GM12878 (cell line): ENCODE data around the gene EEF1A2. TPM values are rescaled to one million over a fixed set of nuclear protein-coding genes. Genes with fewer than 3 reads are reported as not detected.

Experiments used
- ATAC-seq: fragments of 200-7000 bp; cut with Tn5 transposase; 3 replicates; pipeline ENCODE4 v1.9.1; 2020; ENCODE audit warnings: mild to moderate bottlenecking, moderate library complexity
- BruUV-seq: library from RNA; stranded (reverse); fragments of 400-500 nt; replicated peaks from 2 replicates; lab custom pipeline; 2021; lab: Mats Ljungman, UMichigan
- CTCF ChIA-PET: fragments of 300-600 bp; sonication (Branson Sonifier 250); formaldehyde crosslinking; extraction: SDS; loops from one replicate; lab custom pipeline; 2021; ENCODE audit warnings: inconsistent platforms; lab: Yijun Ruan, JAX
- POLR2A ChIA-PET: fragments of 350-600 bp; formaldehyde crosslinking; extraction: SDS; loops from one replicate; lab custom pipeline; 2021; ENCODE audit warnings: inconsistent platforms; lab: Charles Lee
- RAD21 ChIA-PET: fragments of 300-600 bp; sonication (Branson Sonifier 250); formaldehyde crosslinking; loops from one replicate; lab custom pipeline; 2023; ENCODE audit warnings: antibody characterized with exemption; ENCODE audit not compliant: unreplicated experiment; lab: Charles Lee
- SMC1A ChIA-PET: fragments of 300-600 bp; sonication (Branson Sonifier 250); formaldehyde crosslinking; loops from one replicate; lab custom pipeline; 2023; ENCODE audit not compliant: unreplicated experiment, uncharacterized antibody; lab: Charles Lee
- DNase-seq: peaks from one replicate; pipeline ENCODE4 v3.0.0-alpha.2; 2011; ENCODE audit warnings: low read depth, low spot score
- FAIRE-seq: peaks from 3 replicates; lab custom pipeline; 2011; peaks lifted over from hg19 to GRCh38; lab: Jason Lieb, UNC
- H2AFZ ChIP-seq: 2 replicates; pipeline ENCODE4 v1.6.0; 2011; ENCODE audit warnings: low read depth, low read length, control low read depth; ENCODE audit not compliant: control insufficient read depth
- H3K27ac ChIP-seq: 2 replicates; pipeline ENCODE4 v1.5.1; 2011; ENCODE audit warnings: control low read depth; ENCODE audit not compliant: control insufficient read depth, insufficient read depth
- H3K27me3 ChIP-seq, 2 experiments: replicated peaks in 1 of 2; 2 replicates each; pipeline versions ENCODE4 v1.6.0 to v1.6.1; 2011; ENCODE audit warnings: low read length in 1 of 2; ENCODE audit not compliant: control insufficient read depth in 2 of 2, insufficient read depth in 2 of 2
- H3K36me3 ChIP-seq, 2 experiments: 2 replicates each; pipeline ENCODE4 v1.5.1; 2011; ENCODE audit warnings: low read length in 1 of 2; ENCODE audit not compliant: control insufficient read depth in 2 of 2, insufficient read depth in 2 of 2
- H3K4me1 ChIP-seq: 2 replicates; pipeline ENCODE4 v1.6.1; 2011; ENCODE audit warnings: mild to moderate bottlenecking, low read length, moderate library complexity, mixed read lengths; ENCODE audit not compliant: control insufficient read depth, insufficient read depth
- H3K4me2 ChIP-seq: 2 replicates; pipeline ENCODE4 v1.6.0; 2011; ENCODE audit warnings: control low read depth; ENCODE audit not compliant: control insufficient read depth, insufficient read depth
- H3K4me3 ChIP-seq: fragments of 200-600 bp; sonication (generic); 2 replicates; pipeline ENCODE4 v1.5.1; 2016
- H3K79me2 ChIP-seq: 2 replicates; pipeline ENCODE4 v1.6.0; 2011; ENCODE audit warnings: low read length; ENCODE audit not compliant: control insufficient read depth, insufficient read depth
- H3K9ac ChIP-seq: 2 replicates; pipeline ENCODE4 v1.8.0; 2011; ENCODE audit warnings: low read length, control low read depth, mixed read lengths; ENCODE audit not compliant: control insufficient read depth, insufficient read depth
- H3K9me3 ChIP-seq: replicated peaks from 3 replicates; pipeline ENCODE4 v1.5.1; 2011; ENCODE audit warnings: mild to moderate bottlenecking, low read length; ENCODE audit not compliant: control insufficient read depth, insufficient read depth
- H4K20me1 ChIP-seq: 2 replicates; pipeline ENCODE4 v1.6.0; 2011; ENCODE audit not compliant: control insufficient read depth, insufficient read depth
- RB1 ChIP-seq: fragments of 450-650 bp; formaldehyde crosslinking; IDR thresholded peaks from 2 replicates; pipeline ENCODE4 v1.6.1; 2017; ENCODE audit warnings: mild to moderate bottlenecking, borderline replicate concordance
- WGBS: methylation state at CpG from one replicate; pipeline ENCODE4 v1.1.6; 2016; ENCODE audit warnings: low lambda C conversion rate; ENCODE audit not compliant: insufficient replicate concordance, insufficient coverage; ENCODE audit errors: missing lambda C conversion rate; 5-methylcytosine and 5-hydroxymethylcytosine counted together
- in situ Hi-C: fragments of 300-500 bp; cut with MboI; formaldehyde crosslinking; loops from 9 replicates; pipeline ENCODE4 v1.14.3; 2018; ENCODE audit warnings: mixed read lengths
- intact Hi-C: fragments of 100-400 bp; cut with micrococcal nuclease; formaldehyde crosslinking; loops from one replicate; pipeline ENCODE4 v1.14.2; 2022; ENCODE audit not compliant: unreplicated experiment
- polyA plus RNA-seq, 11 experiments: library from polyadenylated mRNA; depleted of rRNA in 4 of 11; unstranded in 6 of 11; stranded (reverse) in 5 of 11; fragments of >200 nt; fragmentation: Nextera tagmentation in 4 of 11; fragmentation: Illumina TruSeq in 1 of 11; extraction: Ambion mirVana in 4 of 11; extraction: Trizol in 1 of 11; gene quantifications; 1 replicate in 1 of 11; 2 replicates in 10 of 11; pipeline versions ENCODE4 v1.2.1 to v1.2.3, GENCODE V29; 2011 to 2016; ENCODE audit warnings: inconsistent platforms in 2 of 11, missing spikeins in 2 of 11, low read depth in 1 of 11
- total RNA-seq, 4 experiments: library from RNA; depleted of rRNA in 3 of 4; stranded (reverse); fragments of >200 nt in 3 of 4; fragmentation: Illumina TruSeq in 1 of 4; extraction: Trizol in 1 of 4; gene quantifications; 2 replicates each; pipeline versions ENCODE4 v1.2.1 to v1.2.3, GENCODE V29; 2013 to 2021
- TF ChIP-seq, protein P1 (sequence below): fragments of 450-650 bp; formaldehyde crosslinking; IDR thresholded peaks from 2 replicates; pipeline ENCODE4 v1.4.0; 2020; ENCODE audit warnings: mild to moderate bottlenecking, moderate library complexity
- TF ChIP-seq, protein P2 (sequence below): fragments of 450-650 bp; IDR thresholded peaks from 2 replicates; pipeline ENCODE4 v1.6.1; 2017; ENCODE audit warnings: borderline replicate concordance
- TF ChIP-seq, protein P3 (sequence below): IDR thresholded peaks from 2 replicates; pipeline ENCODE4 v1.6.1; 2012; ENCODE audit warnings: mild to moderate bottlenecking, low read depth, low read length
- TF ChIP-seq, protein P4 (sequence below): fragments of 450-650 bp; conservative IDR thresholded peaks from 2 replicates; pipeline ENCODE4 v1.6.1; 2017; ENCODE audit warnings: mild to moderate bottlenecking, moderate library complexity

Gene EEF1A2
- total and polyA plus RNA-seq, 10 of the 15 experiments (the other 5 are each of a cell fraction or from before 2014, with no cell fraction given), result 0.56 TPM; not detected in 9

DNA sequence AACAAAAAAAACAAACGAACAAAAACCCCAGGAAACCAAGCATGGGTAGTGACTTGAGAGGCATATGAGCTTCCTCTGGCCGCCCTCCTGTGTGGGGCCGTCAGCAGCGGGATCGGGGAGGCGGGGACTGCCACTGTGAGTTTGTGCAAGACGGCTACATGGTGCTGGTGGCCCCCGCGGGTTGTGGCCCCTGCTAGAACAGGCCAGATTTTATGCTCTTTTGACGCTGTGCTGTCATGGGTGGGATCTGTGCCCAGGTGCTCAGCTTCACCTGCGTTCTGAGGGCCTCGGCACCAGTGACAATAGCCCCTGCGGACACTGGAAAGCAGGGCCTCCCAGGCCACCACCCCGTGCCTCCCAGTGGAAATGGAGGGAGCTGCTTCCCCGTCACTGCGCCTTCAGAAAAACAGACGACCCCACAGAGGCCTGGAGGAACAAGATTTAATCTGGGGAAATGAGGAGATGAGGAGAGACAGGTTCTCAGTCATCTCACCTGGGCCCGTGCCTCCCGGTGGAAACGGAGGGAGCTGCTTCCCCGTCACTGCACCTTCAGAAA, 21.7 kb downstream of the EEF1A2 start (continued):
- TF ChIP-seq, protein P1, sequence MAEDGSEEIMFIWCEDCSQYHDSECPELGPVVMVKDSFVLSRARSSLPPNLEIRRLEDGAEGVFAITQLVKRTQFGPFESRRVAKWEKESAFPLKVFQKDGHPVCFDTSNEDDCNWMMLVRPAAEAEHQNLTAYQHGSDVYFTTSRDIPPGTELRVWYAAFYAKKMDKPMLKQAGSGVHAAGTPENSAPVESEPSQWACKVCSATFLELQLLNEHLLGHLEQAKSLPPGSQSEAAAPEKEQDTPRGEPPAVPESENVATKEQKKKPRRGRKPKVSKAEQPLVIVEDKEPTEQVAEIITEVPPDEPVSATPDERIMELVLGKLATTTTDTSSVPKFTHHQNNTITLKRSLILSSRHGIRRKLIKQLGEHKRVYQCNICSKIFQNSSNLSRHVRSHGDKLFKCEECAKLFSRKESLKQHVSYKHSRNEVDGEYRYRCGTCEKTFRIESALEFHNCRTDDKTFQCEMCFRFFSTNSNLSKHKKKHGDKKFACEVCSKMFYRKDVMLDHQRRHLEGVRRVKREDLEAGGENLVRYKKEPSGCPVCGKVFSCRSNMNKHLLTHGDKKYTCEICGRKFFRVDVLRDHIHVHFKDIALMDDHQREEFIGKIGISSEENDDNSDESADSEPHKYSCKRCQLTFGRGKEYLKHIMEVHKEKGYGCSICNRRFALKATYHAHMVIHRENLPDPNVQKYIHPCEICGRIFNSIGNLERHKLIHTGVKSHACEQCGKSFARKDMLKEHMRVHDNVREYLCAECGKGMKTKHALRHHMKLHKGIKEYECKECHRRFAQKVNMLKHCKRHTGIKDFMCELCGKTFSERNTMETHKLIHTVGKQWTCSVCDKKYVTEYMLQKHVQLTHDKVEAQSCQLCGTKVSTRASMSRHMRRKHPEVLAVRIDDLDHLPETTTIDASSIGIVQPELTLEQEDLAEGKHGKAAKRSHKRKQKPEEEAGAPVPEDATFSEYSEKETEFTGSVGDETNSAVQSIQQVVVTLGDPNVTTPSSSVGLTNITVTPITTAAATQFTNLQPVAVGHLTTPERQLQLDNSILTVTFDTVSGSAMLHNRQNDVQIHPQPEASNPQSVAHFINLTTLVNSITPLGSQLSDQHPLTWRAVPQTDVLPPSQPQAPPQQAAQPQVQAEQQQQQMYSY (CRISPR knock-in tag), result no peak
- TF ChIP-seq, protein P2, sequence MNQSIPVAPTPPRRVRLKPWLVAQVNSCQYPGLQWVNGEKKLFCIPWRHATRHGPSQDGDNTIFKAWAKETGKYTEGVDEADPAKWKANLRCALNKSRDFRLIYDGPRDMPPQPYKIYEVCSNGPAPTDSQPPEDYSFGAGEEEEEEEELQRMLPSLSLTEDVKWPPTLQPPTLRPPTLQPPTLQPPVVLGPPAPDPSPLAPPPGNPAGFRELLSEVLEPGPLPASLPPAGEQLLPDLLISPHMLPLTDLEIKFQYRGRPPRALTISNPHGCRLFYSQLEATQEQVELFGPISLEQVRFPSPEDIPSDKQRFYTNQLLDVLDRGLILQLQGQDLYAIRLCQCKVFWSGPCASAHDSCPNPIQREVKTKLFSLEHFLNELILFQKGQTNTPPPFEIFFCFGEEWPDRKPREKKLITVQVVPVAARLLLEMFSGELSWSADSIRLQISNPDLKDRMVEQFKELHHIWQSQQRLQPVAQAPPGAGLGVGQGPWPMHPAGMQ, result no peak
- TF ChIP-seq RB1, result no peak

DNA sequence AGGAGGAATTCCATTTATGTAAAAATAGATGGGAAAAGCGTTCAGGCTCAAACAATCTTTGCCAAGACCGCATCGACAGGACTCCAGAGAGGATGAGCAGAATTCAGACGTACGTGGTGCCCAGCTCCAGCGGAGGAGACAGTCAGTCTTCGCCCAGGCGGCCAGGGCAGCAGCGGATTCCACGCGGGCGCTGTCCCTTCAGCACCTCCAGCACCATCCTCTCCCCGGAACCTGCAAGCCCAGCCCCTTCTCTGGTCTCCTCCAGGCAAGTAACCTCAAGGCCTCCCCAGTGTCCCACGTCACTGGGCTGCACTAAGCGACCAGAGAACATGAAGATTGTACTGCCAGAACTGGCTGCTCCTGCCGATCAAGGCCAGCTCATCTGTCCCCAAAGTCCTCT, 23.7 kb downstream of the EEF1A2 start:
- TF ChIP-seq, protein P3, sequence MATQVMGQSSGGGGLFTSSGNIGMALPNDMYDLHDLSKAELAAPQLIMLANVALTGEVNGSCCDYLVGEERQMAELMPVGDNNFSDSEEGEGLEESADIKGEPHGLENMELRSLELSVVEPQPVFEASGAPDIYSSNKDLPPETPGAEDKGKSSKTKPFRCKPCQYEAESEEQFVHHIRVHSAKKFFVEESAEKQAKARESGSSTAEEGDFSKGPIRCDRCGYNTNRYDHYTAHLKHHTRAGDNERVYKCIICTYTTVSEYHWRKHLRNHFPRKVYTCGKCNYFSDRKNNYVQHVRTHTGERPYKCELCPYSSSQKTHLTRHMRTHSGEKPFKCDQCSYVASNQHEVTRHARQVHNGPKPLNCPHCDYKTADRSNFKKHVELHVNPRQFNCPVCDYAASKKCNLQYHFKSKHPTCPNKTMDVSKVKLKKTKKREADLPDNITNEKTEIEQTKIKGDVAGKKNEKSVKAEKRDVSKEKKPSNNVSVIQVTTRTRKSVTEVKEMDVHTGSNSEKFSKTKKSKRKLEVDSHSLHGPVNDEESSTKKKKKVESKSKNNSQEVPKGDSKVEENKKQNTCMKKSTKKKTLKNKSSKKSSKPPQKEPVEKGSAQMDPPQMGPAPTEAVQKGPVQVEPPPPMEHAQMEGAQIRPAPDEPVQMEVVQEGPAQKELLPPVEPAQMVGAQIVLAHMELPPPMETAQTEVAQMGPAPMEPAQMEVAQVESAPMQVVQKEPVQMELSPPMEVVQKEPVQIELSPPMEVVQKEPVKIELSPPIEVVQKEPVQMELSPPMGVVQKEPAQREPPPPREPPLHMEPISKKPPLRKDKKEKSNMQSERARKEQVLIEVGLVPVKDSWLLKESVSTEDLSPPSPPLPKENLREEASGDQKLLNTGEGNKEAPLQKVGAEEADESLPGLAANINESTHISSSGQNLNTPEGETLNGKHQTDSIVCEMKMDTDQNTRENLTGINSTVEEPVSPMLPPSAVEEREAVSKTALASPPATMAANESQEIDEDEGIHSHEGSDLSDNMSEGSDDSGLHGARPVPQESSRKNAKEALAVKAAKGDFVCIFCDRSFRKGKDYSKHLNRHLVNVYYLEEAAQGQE, result peak; percentile 71; the same call in 1 of the 2 replicates
- TF ChIP-seq, protein P4, sequence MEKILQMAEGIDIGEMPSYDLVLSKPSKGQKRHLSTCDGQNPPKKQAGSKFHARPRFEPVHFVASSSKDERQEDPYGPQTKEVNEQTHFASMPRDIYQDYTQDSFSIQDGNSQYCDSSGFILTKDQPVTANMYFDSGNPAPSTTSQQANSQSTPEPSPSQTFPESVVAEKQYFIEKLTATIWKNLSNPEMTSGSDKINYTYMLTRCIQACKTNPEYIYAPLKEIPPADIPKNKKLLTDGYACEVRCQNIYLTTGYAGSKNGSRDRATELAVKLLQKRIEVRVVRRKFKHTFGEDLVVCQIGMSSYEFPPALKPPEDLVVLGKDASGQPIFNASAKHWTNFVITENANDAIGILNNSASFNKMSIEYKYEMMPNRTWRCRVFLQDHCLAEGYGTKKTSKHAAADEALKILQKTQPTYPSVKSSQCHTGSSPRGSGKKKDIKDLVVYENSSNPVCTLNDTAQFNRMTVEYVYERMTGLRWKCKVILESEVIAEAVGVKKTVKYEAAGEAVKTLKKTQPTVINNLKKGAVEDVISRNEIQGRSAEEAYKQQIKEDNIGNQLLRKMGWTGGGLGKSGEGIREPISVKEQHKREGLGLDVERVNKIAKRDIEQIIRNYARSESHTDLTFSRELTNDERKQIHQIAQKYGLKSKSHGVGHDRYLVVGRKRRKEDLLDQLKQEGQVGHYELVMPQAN, result no peak
- no peak overlapping the region for H3K9ac ChIP-seq
- ChIA-PET POLR2A (interaction anchor here (0.6 kb wide), 1 partner anchor 129 kb away, joined by 3 read pairs; no protein-coding TSS in a partner anchor), RAD21 (no interaction called here), CTCF (no interaction called here), SMC1A (no interaction called here)
- no peaks in the 10 kb centered on the region for H3K4me1 ChIP-seq
- no TSS peak for BruUV-seq
- H2AFZ ChIP-seq, result no peak overlapping the region
- no peaks in the 10 kb centered on the region for H3K79me2 ChIP-seq
- ATAC-seq (no peak; the same call in 1 of the 3 replicates), FAIRE-seq (no peak), DNase-seq (no peak)
- peaks cover 3 to 5% of the 10 kb centered on the region in 2 experiments; a peak in 2 of 4 replicates for H3K27me3 ChIP-seq
- no peak overlapping the region for H3K27ac ChIP-seq
- intact Hi-C loops (no loop called here), in situ Hi-C loops (no loop called here)
- H3K4me2 ChIP-seq, result no peak overlapping the region
- no peak overlapping the region for H3K4me3 ChIP-seq
- 30% methylated on average over 16 of the region's 16 CpGs for WGBS
- no peaks in the 10 kb centered on the region for H3K36me3 ChIP-seq
- no peaks in the 10 kb centered on the region for H3K9me3 ChIP-seq
- H4K20me1 ChIP-seq, result no peaks in the 10 kb centered on the region
